Bone marrow (tissue), 2 donors: ENCODE measurements around the gene LAMB1.

Experiments
- DNase-seq, 2 donors: peaks; one replicate each; lab custom pipeline; 2025; lab: John Stamatoyannopoulos, UW

Gene LAMB1

GRCh38 chr7:107998660-107999480, 4.1 kb downstream of the LAMB1 start:
- DNase-seq: no peak

- no peak for DNase-seq
These were observed 4.8 kb downstream of the LAMB1 start for GRCh38 chr7:107998150-107998549.

GRCh38 chr7:107996072-107996882, 6.7 kb downstream of the LAMB1 start:
- DNase-seq: no peak

GRCh38 chr7:107995184-107996071, 7.5 kb downstream of the LAMB1 start:
- no peak for DNase-seq

- DNase-seq: no peak
These were observed 8.4 kb downstream of the LAMB1 start for GRCh38 chr7:107994421-107995030.

GRCh38 chr7:107993891-107994291, 9.1 kb downstream of the LAMB1 start:
- DNase-seq: no peak

GRCh38 chr7:107989618-107990373, 13.2 kb downstream of the LAMB1 start:
- DNase-seq: no peak

- no peak for DNase-seq
These were observed 20.0 kb downstream of the LAMB1 start for GRCh38 chr7:107982918-107983389.

- DNase-seq: no peak
These were observed 20.7 kb downstream of the LAMB1 start for GRCh38 chr7:107982042-107982840.

- no peak for DNase-seq
These were observed 21.5 kb downstream of the LAMB1 start for GRCh38 chr7:107981466-107981865.

- no peak for DNase-seq
These were observed 22.2 kb downstream of the LAMB1 start for GRCh38 chr7:107980671-107981190.

- no peak for DNase-seq
These were observed 22.8 kb downstream of the LAMB1 start for GRCh38 chr7:107980171-107980570.

- no peak for DNase-seq
These were observed 24.0 kb downstream of the LAMB1 start for GRCh38 chr7:107978815-107979408.

GRCh38 chr7:107977048-107977447, 25.9 kb downstream of the LAMB1 start:
- DNase-seq: no peak

- DNase-seq: no peak
These were observed 26.3 kb downstream of the LAMB1 start for GRCh38 chr7:107976620-107977019.

GRCh38 chr7:107975394-107976013, 27.5 kb downstream of the LAMB1 start:
- DNase-seq: no peak

GRCh38 chr7:107973861-107974260, 29.1 kb downstream of the LAMB1 start:
- no peak for DNase-seq

- no peak for DNase-seq
These were observed 30.0 kb downstream of the LAMB1 start for GRCh38 chr7:107972941-107973376.

- no peak for DNase-seq
These were observed 30.9 kb downstream of the LAMB1 start for GRCh38 chr7:107972075-107972482.
